K562 (cell line): ENCODE data around the gene SAMD14. TPM values are rescaled to one million over a fixed set of nuclear protein-coding genes. Genes with fewer than 3 reads are reported as not detected.

Experiments
- ARHGAP35 ChIP-seq: fragments of 450-650 bp; IDR thresholded peaks from 2 replicates; pipeline ENCODE4 v1.6.1; 2018; ENCODE audit not compliant: partially characterized antibody
- FOXK1 ChIP-seq: sonication (generic); formaldehyde crosslinking; IDR thresholded peaks from 2 replicates; pipeline ENCODE4 v1.8.0; 2022; ENCODE audit warnings: missing genetic modification reagents, mild to moderate bottlenecking, borderline replicate concordance
- MXI1 ChIP-seq: IDR thresholded peaks from 2 replicates; pipeline ENCODE4 v1.6.1; 2011; ENCODE audit warnings: low read depth, mild to moderate bottlenecking, improper control_type of control experiment, low read length
- PML ChIP-seq: IDR thresholded peaks from 2 replicates; pipeline ENCODE4 v1.6.1; 2012; ENCODE audit warnings: low read length, inconsistent platforms
- POLR2A ChIP-seq: fragments of 450-650 bp; conservative IDR thresholded peaks from 2 replicates; pipeline ENCODE4 v1.6.1; 2016
- PTRF ChIP-seq: fragments of 450-650 bp; IDR thresholded peaks from 2 replicates; pipeline ENCODE4 v1.6.1; 2016; ENCODE audit warnings: mild to moderate bottlenecking, missing genetic modification characterization, missing compliant biosample characterization
- SRSF3 ChIP-seq: fragments of 200-400 bp; formaldehyde crosslinking; IDR thresholded peaks from 2 replicates; pipeline ENCODE4 v1.6.1; 2016; ENCODE audit warnings: mild to moderate bottlenecking, low read length, moderate library complexity; ENCODE audit not compliant: insufficient read depth
- STAG1 ChIP-seq: sonication (generic); formaldehyde crosslinking; IDR thresholded peaks from 2 replicates; pipeline ENCODE4 v1.5.0; 2020; ENCODE audit warnings: missing genetic modification reagents, borderline replicate concordance
- TGIF2 ChIP-seq: sonication (generic); formaldehyde crosslinking; IDR thresholded peaks from 2 replicates; pipeline ENCODE4 v1.8.1; 2022; ENCODE audit warnings: mild to moderate bottlenecking, missing genetic modification reagents, moderate library complexity
- ZBTB17 ChIP-seq: fragments of 450-650 bp; formaldehyde crosslinking; IDR thresholded peaks from 2 replicates; pipeline ENCODE4 v1.4.0; 2020; ENCODE audit warnings: mild to moderate bottlenecking
- ZNF184 ChIP-seq: sonication (generic); formaldehyde crosslinking; IDR thresholded peaks from 2 replicates; pipeline ENCODE4 v1.5.0; 2020; ENCODE audit warnings: missing genetic modification reagents
- ZNF274 ChIP-seq: IDR thresholded peaks from 2 replicates; pipeline ENCODE4 v1.6.1; 2011; ENCODE audit warnings: low read depth, mild to moderate bottlenecking, low read length, moderate library complexity, borderline replicate concordance
- ZNF561 ChIP-seq: fragments of 450-650 bp; formaldehyde crosslinking; conservative IDR thresholded peaks from 2 replicates; pipeline ENCODE4 v1.4.0; 2020; ENCODE audit warnings: mild to moderate bottlenecking, moderate library complexity
- polyA plus RNA-seq, 8 experiments: library from polyadenylated mRNA; depleted of rRNA in 4 of 8; stranded (reverse) in 5 of 8; unstranded in 3 of 8; fragments of >200 nt; fragmentation: Nextera tagmentation in 2 of 8; fragmentation: Illumina TruSeq in 1 of 8; extraction: Ambion mirVana in 2 of 8; extraction: Trizol in 1 of 8; gene quantifications; 2 replicates each; pipeline versions ENCODE4 v1.2.1 to v1.2.3, GENCODE V29; 2011 to 2014; ENCODE audit warnings: inconsistent platforms in 1 of 8, missing spikeins in 1 of 8
- total RNA-seq, 7 experiments: library from RNA; depleted of rRNA in 6 of 7; stranded (reverse); fragments of >200 nt in 6 of 7; fragmentation: Illumina TruSeq in 2 of 7; extraction: Trizol in 2 of 7; gene quantifications; 2 replicates each; pipeline versions ENCODE4 v1.2.1 to v1.2.3, GENCODE V29; 2011 to 2021; ENCODE audit warnings: low replicate concordance in 1 of 7
- TF ChIP-seq, protein P1 (sequence below): fragments of 250-450 bp; sonication (Bioruptor Pico); IDR thresholded peaks from 2 replicates; pipeline ENCODE4 v1.4.0; 2020
- TF ChIP-seq, protein P2 (sequence below): sonication (generic); formaldehyde crosslinking; IDR thresholded peaks from 2 replicates; pipeline ENCODE4 v1.8.1; 2023; ENCODE audit warnings: mild to moderate bottlenecking, missing genetic modification reagents
- TF ChIP-seq, protein P3 (sequence below): fragments of 450-650 bp; formaldehyde crosslinking; IDR thresholded peaks from 2 replicates; pipeline ENCODE4 v1.4.0; 2020; ENCODE audit warnings: mild to moderate bottlenecking, mixed read lengths
- TF ChIP-seq, protein P4 (sequence below): sonication (generic); formaldehyde crosslinking; IDR thresholded peaks from 2 replicates; pipeline ENCODE4 v1.8.0; 2022; ENCODE audit warnings: mild to moderate bottlenecking, missing genetic modification reagents

Gene SAMD14
- total and polyA plus RNA-seq, 9 of the 15 experiments (the other 6 are each of a cell fraction or from before 2014, with no cell fraction given): 0.04 to 0.07 TPM; not detected in 7

DNA sequence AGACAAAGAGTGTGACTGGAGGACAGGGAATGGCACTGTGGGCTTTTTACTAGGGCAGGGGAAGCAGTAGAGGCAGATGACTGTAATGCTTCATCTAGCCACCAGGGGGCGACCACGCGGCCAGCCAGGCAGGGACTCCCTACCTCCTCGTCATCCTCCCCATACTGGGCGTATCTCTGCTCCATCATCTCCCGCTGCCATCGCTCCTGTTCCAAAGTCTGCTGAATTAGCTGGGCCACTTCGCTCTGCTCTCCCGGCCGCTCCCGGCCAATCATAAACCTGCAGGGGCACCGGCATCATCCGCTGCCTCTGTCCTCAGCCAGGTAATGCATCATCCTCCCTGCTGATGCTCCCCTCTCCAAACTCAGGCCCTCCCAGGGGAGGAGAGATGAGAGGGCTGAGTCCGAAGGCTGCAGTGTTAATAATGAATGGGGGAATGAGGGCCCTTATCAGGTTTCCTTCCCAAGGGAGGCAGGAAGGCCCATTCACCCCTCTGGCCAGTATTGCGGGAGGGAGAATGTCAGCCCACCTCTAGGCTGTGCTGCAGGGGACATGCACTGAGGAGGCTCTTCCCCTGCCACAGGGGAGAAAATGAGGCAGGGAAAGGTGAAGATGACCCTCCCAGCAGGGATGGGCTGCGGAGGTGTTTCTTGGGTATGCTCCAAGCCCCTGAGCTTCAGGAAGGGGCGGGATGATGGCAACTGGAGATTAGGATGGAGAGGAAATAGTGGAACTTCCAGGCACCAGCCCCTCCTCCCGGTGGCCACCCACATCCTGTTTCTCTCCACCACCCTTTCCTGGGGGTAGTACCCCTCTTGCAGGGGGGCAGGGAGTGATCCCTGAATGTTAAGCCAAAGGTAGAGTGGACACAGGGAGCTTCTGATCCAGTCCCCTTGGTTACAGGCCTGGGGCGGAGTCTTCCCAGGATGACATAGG, 10.3 kb upstream of the SAMD14 start (continued):
- TF ChIP-seq, protein P1, sequence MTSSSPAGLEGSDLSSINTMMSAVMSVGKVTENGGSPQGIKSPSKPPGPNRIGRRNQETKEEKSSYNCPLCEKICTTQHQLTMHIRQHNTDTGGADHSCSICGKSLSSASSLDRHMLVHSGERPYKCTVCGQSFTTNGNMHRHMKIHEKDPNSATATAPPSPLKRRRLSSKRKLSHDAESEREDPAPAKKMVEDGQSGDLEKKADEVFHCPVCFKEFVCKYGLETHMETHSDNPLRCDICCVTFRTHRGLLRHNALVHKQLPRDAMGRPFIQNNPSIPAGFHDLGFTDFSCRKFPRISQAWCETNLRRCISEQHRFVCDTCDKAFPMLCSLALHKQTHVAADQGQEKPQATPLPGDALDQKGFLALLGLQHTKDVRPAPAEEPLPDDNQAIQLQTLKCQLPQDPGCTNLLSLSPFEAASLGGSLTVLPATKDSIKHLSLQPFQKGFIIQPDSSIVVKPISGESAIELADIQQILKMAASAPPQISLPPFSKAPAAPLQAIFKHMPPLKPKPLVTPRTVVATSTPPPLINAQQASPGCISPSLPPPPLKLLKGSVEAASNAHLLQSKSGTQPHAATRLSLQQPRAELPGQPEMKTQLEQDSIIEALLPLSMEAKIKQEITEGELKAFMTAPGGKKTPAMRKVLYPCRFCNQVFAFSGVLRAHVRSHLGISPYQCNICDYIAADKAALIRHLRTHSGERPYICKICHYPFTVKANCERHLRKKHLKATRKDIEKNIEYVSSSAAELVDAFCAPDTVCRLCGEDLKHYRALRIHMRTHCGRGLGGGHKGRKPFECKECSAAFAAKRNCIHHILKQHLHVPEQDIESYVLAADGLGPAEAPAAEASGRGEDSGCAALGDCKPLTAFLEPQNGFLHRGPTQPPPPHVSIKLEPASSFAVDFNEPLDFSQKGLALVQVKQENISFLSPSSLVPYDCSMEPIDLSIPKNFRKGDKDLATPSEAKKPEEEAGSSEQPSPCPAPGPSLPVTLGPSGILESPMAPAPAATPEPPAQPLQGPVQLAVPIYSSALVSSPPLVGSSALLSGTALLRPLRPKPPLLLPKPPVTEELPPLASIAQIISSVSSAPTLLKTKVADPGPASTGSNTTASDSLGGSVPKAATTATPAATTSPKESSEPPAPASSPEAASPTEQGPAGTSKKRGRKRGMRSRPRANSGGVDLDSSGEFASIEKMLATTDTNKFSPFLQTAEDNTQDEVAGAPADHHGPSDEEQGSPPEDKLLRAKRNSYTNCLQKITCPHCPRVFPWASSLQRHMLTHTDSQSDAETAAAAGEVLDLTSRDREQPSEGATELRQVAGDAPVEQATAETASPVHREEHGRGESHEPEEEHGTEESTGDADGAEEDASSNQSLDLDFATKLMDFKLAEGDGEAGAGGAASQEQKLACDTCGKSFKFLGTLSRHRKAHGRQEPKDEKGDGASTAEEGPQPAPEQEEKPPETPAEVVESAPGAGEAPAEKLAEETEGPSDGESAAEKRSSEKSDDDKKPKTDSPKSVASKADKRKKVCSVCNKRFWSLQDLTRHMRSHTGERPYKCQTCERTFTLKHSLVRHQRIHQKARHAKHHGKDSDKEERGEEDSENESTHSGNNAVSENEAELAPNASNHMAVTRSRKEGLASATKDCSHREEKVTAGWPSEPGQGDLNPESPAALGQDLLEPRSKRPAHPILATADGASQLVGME (CRISPR knock-in tag): peak; percentile 65; the same call in 1 of the 2 replicates
- no peak for TF ChIP-seq MXI1
- no peak for TF ChIP-seq ARHGAP35
- no peak for TF ChIP-seq ZNF184 (CRISPR knock-in tag)
- TF ChIP-seq SRSF3: no peak
- no peak for TF ChIP-seq TGIF2 (CRISPR knock-in tag)
- TF ChIP-seq, protein P2, sequence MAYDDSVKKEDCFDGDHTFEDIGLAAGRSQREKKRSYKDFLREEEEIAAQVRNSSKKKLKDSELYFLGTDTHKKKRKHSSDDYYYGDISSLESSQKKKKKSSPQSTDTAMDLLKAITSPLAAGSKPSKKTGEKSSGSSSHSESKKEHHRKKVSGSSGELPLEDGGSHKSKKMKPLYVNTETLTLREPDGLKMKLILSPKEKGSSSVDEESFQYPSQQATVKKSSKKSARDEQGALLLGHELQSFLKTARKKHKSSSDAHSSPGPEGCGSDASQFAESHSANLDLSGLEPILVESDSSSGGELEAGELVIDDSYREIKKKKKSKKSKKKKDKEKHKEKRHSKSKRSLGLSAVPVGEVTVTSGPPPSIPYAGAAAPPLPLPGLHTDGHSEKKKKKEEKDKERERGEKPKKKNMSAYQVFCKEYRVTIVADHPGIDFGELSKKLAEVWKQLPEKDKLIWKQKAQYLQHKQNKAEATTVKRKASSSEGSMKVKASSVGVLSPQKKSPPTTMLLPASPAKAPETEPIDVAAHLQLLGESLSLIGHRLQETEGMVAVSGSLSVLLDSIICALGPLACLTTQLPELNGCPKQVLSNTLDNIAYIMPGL (CRISPR knock-in tag): 0 out of 2 replicates have a peak, but pooled peaks have one; percentile 52
- TF ChIP-seq PML: no peak
- no peak for TF ChIP-seq POLR2A
- no peak for TF ChIP-seq ZBTB17
- TF ChIP-seq STAG1 (CRISPR knock-in tag): no peak; the same call in 1 of the 2 replicates
- TF ChIP-seq, protein P3, sequence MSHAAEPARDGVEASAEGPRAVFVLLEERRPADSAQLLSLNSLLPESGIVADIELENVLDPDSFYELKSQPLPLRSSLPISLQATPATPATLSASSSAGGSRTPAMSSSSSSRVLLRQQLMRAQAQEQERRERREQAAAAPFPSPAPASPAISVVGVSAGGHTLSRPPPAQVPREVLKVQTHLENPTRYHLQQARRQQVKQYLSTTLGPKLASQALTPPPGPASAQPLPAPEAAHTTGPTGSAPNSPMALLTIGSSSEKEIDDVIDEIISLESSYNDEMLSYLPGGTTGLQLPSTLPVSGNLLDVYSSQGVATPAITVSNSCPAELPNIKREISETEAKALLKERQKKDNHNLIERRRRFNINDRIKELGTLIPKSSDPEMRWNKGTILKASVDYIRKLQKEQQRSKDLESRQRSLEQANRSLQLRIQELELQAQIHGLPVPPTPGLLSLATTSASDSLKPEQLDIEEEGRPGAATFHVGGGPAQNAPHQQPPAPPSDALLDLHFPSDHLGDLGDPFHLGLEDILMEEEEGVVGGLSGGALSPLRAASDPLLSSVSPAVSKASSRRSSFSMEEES (CRISPR knock-in tag): no peak
- TF ChIP-seq ZNF561 (CRISPR knock-in tag): no peak
- no peak for TF ChIP-seq ZNF274
- TF ChIP-seq PTRF: no peak
- TF ChIP-seq, protein P4, sequence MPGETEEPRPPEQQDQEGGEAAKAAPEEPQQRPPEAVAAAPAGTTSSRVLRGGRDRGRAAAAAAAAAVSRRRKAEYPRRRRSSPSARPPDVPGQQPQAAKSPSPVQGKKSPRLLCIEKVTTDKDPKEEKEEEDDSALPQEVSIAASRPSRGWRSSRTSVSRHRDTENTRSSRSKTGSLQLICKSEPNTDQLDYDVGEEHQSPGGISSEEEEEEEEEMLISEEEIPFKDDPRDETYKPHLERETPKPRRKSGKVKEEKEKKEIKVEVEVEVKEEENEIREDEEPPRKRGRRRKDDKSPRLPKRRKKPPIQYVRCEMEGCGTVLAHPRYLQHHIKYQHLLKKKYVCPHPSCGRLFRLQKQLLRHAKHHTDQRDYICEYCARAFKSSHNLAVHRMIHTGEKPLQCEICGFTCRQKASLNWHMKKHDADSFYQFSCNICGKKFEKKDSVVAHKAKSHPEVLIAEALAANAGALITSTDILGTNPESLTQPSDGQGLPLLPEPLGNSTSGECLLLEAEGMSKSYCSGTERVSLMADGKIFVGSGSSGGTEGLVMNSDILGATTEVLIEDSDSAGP (CRISPR knock-in tag): no peak
- TF ChIP-seq FOXK1 (CRISPR knock-in tag): no peak
